HG02852 (cell line): ENCODE results near the gene EPB41L5.

ENCODE experiments used
- ATAC-seq: cut with Tn5 transposase; IDR thresholded peaks from one replicate; pipeline ENCODE4 v1.9.1; 2021; ENCODE audit warnings: mild to moderate bottlenecking, moderate library complexity; ENCODE audit not compliant: unreplicated experiment

EPB41L5 gene

GRCh38 chr2:120223034-120223912 lies 210.4 kb downstream of the EPB41L5 start, which contains the start of gene TMEM185B:
TMEM185B (minus strand) TSS chr2:120223400; CDS start chr2:120222976, 424 bp downstream.
- peak; percentile 90 for ATAC-seq

GRCh38 chr2:120224256-120224655 lies 211.4 kb downstream of the EPB41L5 start:
- ATAC-seq = no peak

GRCh38 chr2:120224735-120225548 lies 212.1 kb downstream of the EPB41L5 start:
- no peak for ATAC-seq

GRCh38 chr2:120225549-120226065 lies 212.7 kb downstream of the EPB41L5 start:
- ATAC-seq = no peak

- no peak for ATAC-seq
Measured at GRCh38 chr2:120226316-120226715, 213.4 kb downstream of the EPB41L5 start.

- ATAC-seq = no peak
Measured at GRCh38 chr2:120227111-120227991, 214.5 kb downstream of the EPB41L5 start.

GRCh38 chr2:120228503-120228902 lies 215.6 kb downstream of the EPB41L5 start:
- ATAC-seq = no peak
